NCI-H82 treated with DMSO at 0.1 percent for 48 hours (cell line): ENCODE data around the gene JPH3.
A peak's percentile ranks its signal among the peaks of the same experiment; 100 is the strongest.

Experiments
- DNase-seq: peaks from one replicate; lab custom pipeline; 2025; ENCODE audit not compliant: unreplicated experiment; lab: John Stamatoyannopoulos, UW

Gene JPH3

DNA sequence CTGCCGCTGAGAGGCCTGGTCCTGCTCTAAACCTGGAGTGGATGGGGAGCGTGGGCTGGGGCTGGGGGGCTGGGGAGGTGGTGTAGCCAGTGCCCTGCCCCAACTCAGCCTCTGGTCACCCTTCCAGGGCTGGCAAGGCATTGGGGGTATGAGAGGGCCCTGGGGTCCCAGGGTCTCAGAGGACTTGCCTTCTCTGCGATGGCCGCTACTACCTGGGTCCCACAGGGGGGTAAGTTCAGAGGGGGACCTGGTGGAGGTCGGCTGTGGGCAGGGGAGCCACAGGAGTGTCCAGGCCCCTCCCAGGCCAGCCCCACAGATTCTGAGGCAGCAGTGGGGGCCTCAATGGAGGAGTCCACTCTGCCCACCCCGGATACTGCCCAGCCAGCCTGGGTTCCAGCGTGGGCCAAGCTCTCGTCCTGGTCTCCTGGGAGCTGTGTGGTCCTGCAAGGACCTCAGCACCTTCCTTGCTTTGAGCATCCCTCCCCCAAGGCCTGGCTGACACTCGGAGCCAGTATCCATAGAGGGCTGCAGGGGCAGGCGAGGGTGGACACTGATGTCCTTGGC lies 20.5 kb downstream of the JPH3 start:
- DNase-seq: no peak

DNA sequence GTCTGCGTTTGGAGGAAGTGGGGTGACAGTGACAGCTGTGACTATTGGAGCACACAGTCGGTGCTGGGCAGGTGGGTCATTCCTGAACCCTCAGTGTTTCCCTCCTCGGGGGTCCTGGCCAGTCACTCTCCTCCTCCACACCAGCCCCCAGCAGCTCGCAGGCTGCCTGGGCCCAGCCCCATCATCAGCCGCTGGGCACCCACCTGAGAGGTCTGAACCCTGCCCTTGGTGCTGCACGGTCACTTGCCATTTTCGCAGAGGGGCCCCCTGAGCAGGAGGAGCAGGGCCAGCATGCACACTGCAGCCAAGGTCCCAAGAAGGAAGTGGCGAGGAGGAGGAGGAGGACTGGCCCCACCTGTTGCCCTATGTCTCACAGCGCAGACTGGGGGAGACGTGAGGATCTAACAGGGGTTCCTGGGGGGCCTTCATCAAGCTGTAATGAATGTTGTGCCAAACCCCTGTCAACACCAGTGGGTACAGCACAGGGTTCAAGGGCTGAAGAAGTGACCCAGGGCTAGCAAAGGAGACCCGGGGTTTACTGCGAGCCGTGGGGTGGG lies 23.0 kb downstream of the JPH3 start:
- no peak for DNase-seq

DNA sequence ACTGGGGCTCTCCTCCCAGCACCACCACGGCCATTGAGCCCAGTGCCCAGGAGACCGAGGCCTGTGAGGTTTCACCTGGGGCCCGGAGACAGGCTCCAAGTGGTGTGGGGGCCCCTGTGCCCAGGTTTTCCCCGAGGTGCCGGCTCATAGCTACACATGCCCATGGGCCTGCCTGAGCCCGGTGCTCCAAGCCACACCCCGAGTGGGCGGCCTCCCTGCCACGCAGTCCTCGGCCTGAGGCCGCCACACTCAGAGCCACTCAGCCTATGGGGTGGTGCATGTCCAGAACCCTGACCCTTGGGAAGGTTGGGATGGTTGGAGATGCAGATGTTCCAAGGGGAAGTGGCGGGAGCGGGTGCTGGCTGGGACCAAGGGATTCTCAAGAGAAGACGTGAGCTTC lies 24.1 kb downstream of the JPH3 start:
- no peak for DNase-seq

DNA sequence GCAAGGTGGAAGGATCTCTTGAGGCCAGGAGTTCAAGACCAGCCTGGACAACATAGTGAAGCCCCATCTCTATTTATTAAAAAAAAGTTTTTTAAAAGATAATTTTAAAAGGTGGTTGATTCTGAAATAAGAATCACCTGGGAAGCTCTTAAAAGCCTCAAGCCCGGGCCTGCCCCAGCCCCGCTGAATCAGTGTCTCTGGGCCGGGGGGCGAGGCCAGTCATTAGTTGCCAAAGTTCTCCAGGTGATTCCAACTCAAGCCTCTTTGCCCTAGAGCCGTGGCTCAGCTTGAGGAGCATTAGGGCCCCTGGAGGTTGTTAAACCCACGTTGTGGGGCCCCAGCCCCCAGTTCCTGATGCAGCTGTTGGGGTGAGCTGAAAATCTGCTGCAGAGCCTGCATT lies 24.6 kb downstream of the JPH3 start:
- no peak for DNase-seq

DNA sequence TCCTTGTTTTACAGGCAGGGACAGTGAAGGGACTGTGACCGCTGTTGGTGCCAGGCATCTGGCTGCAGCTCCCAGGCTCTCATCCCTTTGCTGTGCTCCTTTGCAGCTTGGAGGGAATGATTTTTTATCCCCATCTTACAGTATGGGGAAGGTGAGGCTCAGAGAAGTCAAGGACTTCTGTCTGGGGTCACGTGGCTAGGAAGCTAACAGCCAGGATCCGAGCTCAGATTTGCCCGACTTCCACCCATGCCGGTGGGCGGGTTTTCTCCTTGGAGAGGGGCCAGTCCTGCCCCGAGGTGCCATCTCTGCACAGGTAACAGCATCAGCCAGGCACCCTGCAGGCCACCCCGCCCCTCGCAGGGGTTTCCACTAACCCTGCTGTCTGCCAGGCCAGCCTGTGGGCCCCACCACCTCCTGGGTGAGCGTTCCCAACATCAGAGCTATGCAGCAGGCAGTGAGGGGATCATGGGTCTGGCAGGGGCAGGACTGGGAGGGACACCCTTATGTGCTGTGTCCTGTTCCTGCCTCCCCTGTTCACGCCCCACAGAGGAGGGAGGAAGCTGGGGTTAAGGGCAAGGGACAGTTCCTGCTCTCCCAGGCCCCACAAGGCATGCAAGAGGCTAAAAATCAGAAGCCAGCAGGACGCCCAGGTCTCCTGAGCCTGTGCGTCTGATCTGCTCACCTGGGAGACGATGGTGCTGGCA lies 25.4 kb downstream of the JPH3 start:
- no peak for DNase-seq

DNA sequence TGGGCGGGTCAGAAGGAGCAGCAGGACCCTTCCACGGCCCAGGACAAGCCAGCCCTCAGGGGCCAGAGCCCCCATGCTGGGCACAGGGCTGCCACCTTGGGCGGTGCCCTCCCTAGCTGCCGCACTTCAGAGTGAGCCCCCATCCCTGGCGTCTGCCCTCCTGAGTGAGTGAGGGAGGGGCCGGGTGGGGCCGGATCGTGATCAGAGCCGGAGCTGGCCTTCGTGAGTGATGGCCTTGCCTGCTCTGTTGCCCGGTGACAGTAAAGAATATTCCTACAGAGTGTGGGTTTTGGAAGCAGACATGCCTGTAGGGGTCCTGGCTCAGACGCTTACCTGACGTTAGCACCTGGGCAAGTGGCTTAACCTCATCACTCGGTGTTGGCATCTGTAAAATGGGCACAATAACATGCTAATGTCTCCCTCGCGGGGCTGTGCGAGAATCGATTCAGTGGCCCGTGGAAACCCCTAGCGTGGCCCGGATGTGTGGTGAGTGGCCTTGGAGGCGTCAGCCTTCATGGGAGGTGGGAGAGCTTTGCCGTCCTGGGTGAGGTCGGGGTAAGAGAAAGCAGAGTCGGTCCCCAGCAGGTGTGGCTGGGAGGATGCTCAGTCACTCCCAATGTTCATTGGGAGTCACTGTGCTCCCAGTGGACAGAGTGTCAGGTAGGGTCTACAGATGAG lies 26.1 kb downstream of the JPH3 start:
- no peak for DNase-seq

DNA sequence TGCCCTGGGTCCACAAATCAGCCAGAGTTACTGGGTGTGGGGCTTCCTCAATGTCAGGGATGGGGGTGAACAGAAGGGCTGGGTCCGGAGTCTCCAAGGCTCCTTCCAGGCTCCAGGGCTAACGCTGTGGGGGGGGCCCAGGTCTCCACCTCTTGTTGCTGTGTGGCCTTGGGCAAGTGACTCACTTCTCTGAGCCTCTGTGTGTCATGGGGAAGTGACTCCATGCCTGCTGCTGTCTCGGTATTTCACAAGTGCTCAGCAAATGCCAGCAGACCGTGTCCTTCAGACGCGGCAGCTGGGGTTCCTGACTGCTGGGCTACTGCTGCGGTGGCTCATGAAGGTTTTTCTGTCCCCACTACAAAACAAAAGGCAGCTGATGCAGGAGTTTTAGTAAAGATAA lies 26.6 kb downstream of the JPH3 start:
- no peak for DNase-seq

DNA sequence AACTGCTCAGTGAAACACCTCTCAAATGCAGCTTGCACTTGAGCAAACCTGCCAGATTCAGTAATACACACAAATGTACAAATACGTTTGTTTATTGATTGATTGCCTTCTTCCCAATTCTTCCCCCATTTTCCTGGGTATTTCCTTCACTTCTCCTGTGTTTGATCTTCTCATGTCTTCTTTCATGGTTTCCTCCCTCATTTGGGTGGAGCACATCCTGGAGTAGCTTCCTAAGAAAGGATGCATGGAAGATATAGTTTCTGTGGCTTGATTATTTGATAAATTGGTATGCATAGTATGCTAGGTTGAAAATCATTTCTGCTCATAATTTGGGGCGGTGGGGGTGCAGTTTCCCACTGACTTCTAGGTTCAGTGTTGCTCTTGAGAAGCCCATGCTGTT lies 28.8 kb downstream of the JPH3 start:
- no peak for DNase-seq

DNA sequence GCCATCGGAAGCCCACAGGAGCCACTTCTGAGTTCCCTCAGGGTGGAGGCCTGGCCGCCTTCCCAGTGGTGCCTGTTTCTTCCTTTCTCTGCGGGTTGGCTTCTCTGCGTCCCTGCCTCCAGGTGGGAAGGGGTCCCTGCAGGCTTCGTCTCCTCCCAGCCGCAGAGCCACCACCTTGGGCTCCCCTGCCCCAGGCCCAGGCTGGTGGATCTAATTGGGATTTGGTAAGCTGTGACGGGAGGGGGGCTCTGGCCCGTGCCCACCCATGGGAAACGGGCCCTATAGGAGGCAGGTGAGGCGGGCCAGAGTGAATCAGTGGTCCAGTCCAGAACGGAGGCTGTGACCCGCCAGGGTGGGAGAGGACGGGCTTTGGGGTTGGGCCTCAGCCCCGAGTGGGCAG lies 32.1 kb downstream of the JPH3 start:
- DNase-seq: no peak

DNA sequence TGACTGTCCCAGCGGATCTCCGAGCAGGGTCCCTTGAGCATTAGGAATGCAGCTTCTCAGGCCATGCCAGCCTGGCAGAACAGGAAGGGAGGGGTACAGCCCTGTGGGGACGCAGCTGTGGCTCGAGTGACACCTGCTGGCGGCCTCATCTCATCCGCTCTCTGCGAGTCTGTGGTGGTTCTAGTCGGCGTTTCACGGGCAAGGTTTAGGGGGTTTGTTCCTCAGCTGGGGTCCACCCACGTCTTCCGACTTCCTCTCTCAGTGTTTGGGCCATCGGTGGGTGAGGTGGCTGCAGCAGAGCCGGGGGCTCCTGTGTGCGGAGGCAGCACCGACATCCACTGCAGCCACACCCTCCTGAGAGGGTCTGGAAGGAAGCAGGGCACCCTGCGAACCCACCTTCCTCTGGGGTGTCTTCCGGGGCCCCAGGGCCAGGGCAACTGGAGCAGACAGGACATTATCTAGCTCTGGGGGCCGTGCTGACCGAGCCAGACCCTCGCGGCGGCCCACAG lies 33.3 kb downstream of the JPH3 start:
- DNase-seq: peak; percentile 10

DNA sequence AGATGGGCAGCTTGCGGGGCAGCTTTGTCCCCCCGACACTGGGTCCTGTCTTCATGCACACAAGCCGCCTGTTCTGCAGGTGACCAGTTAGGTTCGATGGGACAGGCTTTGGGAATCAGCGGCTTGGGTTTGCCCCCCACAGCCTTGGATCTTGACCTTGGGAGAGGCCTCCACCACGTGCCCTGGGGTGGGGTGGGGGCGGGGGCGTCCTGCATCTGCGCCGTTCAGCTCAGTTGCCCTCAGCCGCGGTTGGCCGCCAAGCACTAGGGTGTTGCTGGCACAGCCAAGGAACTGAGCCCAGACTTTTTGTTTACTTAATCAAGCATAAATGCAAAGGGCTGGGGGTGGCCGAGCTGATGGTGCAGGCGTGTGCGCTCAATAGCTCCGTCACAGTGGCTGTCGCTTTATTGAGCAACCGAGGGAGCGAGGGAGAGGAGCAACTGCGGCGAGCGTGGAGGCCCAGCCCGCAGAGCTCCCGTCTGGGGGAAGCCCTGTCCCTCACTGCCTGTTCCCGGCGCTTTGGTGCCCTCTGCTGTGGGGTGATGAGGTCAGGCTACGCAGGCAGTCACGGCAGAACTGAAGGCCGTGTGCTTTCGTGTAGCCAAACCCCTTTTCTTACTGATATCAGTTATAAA lies 33.9 kb downstream of the JPH3 start:
- DNase-seq: peak; percentile 32

DNA sequence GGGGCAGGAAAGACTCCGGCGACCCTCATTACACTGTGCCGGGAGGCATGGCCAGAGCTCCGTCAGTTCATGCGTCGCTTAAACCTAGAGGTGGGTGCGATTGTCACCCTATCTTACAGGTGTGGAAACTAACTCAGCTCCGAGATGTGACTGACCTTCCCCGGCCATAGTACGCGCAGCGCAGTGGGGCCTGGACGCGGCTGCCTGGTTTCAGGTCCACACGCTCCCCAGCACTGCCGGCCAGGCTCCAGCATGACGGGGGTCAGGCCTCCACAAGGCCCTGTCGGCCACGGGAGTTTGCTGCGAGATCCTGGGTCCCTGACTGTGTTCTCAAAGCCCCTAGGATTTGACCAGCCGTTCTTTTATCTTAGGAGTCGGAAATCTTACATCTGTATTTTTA lies 34.4 kb downstream of the JPH3 start:
- DNase-seq: no peak

DNA sequence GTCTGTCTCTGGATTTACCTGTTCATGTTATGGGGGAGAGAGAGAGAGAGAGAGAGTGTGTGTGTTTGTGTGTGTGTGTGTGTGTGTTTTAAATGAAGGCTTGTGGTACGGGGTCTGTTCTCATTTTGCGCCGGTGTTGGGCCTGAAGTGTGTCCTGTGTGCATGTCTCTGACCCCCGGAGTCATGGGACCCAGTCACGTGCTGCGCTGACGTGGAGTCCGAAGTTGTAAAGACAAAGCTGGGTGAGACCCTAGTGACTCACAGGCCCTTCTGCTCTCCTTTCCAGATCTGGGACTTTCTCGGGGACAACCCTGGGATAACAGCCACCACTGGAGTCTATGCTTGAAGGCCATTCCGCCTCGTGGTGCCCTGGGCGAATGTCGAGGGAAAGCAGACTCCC lies 35.0 kb downstream of the JPH3 start:
- no peak for DNase-seq

DNA sequence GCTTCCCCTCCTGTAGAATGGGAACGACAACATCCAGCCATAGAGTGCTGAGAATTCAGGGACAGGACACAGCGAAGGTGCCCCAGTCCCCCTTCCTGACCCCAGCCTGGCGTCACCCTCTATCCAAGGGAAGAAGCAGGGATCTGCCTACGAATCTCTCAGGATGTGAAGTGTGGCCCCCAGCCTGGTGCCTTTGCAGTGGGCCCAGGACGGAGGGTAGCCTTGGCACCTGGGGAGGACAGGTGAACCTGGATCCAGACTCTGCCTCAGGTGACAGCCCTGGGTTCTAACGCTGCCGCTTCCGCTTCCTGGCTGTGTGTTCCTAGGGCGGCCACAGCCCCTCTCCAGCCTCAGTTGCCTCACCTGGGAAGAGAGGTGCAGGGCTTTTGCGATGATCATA lies 36.4 kb downstream of the JPH3 start:
- no peak for DNase-seq

DNA sequence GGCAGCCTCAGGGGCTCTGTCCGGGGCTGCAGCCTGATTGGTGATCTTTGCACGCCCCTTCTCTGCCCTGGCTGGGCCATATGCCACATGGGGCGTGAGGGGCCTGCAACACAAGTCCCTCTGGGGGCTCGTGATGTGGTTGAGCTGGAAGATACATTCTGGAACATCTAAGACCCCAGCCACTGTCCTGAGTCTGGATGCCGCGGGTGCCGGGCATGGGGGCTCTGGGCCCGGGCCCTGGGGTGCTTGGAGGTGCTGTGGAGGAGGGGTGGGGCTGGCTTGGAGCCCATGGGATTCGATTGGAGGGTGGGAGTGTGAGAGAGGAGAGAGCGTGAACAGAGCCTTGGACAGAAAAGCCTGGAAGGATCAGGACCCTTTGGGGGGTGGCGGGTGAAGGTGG lies 39.4 kb downstream of the JPH3 start:
- no peak for DNase-seq

DNA sequence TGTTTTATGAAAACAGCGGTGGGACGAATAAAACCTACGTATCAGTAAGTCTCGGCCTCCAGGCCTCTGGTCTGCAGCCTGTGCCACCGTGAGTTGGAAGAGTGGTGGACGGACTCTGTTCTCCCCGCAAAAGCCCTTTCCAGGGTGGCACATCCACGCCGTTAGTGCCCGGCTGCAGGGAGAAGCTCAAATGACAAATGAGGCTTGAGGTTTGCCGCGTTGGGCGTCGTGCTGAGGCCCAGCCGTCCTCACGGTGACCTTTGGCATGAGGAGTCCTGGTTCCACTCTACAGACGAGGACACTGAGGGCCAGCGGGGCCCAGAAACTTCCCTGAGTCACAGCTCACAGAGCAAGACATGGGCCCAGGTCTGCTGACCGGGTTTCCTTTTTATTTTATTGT lies 40.2 kb downstream of the JPH3 start:
- DNase-seq: no peak

DNA sequence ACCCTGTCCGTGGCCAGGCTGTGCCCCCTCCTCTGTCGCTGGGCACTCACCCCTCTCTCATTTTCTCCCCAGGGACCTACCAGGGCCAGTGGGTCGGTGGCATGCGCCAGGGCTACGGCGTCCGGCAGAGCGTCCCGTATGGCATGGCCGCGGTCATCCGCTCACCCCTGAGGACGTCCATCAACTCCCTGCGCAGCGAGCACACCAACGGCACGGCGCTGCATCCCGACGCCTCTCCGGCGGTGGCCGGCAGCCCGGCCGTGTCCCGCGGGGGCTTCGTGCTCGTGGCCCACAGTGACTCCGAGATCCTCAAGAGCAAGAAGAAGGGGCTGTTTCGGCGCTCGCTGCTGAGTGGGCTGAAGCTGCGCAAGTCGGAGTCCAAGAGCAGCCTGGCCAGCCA lies 41.9 kb downstream of the JPH3 start:
- DNase-seq: no peak

DNA sequence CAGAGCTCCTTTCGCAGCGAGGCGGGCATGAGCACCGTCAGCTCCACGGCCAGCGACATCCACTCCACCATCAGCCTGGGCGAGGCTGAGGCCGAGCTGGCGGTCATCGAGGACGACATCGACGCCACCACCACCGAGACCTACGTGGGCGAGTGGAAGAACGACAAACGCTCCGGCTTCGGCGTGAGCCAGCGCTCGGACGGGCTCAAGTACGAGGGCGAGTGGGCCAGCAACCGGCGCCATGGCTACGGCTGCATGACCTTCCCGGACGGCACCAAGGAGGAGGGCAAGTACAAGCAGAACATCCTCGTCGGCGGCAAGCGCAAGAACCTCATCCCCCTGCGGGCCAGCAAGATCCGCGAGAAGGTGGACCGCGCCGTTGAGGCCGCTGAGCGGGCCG lies 42.3 kb downstream of the JPH3 start:
- no peak for DNase-seq

DNA sequence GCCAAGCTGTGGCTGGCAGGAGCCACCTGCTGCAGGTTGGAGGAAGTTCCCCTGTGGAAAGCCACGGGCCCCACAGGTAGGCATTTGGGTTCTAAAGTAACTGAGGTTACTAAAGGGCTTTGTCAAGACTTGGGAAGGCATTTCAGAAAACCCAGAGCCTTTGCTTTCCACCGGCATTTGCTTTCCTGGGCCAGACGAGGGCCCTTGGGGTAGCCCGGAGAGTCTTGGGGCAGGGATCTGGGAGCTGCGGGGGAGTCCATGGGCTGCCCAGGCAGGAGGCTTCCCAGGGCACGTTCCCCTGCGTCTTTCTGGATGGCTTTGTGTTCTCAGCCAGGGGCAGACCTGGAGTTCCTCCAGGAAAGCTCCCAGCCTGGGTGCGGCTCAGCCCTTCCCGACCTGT lies 43.5 kb downstream of the JPH3 start:
- DNase-seq: no peak

DNA sequence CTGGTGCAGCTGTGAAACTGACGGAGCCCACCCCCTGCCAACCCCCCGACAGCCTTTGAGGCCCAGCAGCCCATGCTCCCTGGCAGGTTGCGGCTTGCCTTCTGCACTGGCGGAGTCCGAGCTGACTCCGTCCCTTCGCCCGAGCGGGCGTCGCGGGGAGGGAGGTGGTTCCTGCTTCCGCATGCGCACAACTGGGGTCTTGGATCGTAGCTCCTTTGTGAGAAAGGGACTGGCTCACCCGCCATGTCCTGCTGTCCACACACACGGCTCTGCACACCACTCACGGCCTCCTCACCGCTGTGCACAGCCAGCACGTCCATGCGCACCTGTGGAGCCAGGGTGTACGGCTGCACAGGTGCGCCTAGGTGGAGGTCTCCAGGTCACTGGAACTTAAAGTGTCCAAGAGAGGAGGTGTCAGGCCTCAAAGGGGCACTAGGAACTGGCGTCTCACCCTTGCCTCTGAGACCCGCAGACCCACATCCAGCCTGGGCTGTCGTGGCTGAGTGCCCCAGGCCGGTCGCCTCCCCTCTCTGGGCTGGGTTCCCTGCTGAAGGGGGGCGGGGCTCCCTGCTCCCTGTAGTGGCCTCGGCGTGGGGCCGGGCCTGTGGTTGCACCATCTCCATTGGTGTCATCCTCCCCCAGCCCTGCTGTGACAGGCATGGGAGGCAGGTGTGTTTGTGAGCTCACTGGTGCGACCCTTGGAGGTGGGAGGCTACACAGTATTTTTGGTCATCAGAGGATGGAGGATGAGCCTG lies 45.3 kb downstream of the JPH3 start:
- no peak for DNase-seq

DNA sequence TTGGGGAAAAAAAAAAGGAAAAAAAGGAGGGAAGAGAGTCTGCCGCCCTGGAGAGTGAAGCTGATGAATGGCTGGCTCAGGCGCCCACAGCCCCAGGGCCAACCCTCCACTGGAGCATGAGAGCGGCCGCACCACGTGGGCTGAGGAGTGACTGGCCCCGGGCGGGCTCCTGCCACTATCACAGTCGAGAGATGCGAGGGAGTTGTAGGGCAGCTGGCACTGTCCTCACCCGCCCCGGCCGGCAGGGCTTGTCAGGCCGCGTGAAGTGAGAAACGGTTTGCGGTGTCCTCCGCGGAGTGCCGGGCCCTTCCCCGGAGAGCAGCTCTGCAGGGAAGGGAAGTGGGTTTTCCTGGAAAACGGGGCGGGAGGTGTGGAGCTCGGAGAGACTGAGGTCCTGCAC lies 45.9 kb downstream of the JPH3 start:
- DNase-seq: no peak
